Inflammatory macrophage (primary cell): ENCODE measurements around the gene WDR1.

Experiments used
- DNase-seq, 2 donors: peaks; one replicate each; pipeline ENCODE4 v3.0.0-alpha.2; 2020 to 2022

WDR1 gene

DNA sequence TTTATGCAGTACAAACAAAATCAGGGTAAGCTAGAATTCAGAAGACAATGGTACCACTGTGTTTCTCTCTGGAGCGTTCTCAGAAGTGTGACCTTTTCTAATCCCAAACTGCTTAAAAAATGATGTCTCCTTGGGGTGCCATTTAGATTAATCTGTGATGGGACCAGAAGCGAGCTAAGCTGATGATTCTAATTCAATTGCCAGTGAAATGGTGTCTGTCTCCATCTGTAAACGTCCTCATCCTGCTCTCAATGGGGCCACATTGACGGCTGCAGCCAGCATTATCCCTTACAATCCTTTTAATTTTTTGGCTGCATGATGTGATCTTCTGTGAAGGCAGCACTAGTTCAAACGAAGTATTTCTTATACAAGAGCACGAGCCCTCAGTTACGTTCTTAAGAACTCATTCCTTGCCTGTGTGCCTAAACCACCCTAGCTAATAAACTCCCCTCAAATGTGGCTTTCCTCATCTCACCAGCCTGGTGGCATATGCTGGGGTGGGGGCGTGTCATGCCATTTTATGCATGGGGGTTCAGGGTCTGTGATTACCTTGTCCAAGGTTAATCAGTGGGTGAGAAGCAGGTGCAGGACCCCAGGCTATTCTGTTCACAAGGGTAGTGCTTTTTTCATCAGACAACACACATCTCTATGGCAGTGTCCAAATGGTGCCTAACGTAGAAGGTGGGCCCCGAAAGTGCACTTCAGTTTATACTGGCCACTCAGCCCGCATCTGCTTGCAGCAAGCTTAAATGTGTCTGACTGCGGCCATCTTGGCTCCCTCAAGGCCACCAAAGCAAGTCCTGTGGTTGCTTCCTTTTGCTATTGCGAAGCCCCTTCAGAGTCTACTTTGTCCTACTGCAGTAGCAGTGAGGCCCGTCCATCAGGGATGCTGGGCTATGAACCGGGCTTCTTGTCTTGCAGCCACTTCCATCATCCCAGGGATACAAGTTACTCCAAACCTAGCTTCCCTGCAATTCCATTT is 49.6 kb downstream of the WDR1 start:
- no peak for DNase-seq

DNA sequence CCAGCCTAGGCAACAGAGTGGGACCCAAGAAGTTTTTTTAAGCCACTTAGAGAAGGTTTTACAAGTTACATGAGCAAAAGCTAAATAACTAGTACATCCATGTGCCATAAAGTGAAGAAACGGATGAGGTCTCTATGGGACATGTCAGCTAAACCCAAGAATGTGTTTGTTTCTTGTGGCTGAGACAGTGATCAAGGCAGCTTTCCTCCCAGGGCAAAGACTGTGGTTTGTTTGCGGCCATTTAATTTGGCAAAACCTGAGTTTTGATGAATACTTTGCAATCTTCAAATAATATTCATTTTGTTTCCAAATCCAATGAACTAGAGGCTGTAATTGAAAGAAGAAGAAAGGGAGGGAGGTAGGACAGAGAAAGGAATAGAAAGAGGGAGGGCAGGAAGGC is 50.4 kb downstream of the WDR1 start:
- no peak for DNase-seq

DNA sequence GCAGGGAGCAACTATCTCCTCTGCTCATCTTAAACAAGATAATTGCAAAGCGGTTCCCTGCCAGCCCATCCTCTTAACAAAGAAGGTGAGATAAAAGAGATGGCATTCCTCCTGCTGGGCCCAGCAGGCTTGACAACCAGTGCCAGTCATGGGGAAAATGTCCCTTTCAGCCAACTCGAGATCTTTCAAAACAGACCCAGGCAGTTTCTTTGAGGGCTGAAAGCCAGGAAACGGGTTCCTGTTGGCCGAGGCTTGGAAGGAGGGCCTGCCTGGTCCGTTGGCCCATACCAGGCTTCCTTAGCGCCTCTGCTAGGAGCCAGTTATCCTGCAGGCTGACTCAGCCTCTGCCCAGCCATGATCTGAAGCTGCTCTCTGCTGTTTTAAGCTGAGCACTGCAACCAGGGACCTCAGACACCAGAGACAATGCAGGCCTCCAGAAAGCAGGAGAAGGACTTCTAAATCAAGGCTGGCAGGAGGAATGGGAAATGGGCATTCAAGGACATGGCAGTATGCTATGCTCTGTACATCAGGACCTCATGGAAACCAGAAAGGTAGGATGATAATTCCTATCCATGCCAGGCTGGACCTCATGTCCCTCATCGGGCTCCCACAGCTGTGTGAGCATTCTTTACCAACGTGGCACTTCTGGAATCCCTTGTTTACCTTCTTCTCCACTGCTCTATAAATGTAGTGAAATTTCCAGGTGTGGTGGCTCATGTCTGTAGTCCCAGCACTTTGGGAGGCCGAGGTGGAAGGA is 52.9 kb downstream of the WDR1 start:
- peak; percentile 78 for DNase-seq

DNA sequence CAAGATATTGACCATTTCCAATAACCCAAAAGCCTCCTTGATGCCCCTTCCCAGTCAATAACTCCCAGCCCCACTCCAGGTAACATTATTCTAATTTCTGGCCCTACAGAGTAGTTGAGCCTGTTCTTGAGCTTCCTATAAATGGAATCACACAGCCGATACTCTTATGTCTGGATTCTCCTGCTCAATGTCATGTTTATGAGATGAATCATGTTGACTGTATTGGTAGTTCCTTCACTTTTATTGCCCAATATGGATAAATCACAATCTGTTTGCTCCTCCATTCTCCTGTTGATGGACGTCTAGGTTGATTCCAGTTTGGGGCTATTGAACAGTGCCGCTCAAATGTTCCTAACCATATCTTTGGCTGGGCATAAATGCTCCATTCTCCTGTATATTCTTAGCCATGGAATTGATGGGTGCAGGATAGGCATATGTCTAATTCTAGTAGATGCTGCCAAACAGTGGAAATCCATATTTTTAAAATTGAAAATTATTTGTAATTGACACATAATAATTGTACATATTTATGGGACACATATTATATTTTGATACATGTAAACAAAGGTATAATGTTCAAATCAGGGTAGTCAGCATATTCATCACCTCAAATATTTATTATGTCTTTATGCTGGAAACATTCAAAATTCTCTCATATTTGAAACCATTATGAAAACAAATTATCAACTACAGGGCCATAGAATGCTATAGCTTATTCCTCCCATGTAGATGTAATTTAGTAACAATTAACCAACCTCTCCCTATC is 54.8 kb downstream of the WDR1 start:
- DNase-seq, result no peak

DNA sequence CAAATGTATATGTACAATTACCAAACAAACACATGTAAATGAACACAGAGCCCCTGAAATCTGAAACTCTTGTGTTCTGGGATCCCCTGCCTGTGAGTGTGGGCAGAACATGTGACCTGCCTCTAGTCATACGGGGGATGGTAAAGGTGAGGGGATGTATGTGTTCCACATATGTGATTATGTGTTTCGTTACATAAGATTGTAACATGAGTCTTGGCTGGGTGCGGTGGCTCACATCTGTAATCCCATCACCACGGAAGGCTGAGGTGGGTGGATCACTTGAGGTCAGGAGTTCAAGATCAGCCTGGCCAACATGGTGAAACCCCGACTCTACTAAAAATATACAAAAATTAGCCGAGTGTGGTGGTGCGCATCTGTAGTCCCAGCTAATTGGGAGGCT is 58.2 kb downstream of the WDR1 start:
- no peak for DNase-seq

DNA sequence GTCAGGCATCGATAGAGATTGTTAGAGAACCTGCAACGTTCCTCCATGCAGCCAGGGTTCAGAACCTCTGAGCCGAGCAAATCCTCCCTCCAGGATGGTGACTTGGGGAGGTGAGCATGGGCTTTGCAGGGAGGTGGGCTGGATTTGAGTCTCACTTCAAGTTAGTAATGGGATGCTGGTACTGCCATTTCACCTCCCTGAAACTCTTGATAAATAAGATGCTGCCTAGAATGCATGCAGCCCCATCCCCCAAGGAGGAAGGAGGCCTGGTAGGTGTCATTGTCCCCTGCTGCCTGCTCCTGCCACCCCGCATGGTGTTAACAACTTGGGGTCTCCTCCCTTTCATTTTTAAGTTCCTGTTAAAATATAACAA is 59.6 kb downstream of the WDR1 start:
- no peak for DNase-seq

DNA sequence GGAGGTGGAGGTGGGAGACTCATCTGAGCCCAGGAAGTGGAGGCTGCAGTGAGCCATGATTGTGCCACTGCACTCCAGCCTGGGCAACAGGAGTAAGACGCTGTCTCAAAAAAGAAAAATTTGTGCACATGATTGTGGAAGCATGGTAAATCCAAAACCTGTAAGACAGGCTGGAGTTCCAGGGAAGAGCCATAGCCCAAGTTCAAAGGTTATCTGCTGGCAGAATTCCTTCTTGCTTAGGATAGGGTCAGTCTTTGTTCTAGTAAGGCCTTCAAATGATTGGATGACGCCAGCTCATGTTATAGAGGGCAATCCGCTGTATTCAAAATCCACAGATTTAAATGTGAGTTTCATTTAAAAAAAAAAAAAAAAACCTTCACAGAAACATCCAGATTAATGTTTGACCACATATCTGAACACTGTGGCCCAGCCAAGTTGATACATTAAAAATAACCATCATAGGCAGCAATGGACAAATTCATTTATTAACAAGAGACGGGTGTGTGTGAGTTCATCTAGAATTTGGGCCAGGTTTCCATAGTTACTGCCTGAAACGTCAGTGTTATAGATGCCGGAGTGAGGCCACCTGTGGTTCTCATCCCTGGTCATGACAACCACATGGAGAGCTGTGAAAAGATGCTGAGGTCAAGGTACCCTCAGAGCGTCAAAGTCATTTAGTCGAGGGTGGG is 60.1 kb downstream of the WDR1 start:
- DNase-seq, result no peak

DNA sequence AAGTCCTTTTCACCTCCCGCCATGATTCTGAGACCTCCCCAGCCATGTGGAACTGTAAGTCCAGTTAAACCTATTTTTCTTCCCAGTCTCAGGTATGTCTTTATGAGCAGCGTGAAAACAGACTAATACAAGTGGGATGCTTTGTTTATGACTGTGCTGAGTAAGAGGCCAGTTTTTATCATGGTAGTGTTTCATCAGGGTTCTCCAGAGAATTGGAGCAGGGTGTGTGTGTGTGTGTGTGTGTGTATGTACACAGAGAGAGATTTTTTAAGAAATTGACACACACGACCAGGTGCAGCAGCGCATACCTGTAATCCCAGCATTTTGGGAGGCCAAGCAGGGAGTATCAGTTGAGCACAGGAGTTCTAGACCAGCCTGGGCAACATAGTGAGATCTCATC is 60.7 kb downstream of the WDR1 start:
- no peak for DNase-seq

DNA sequence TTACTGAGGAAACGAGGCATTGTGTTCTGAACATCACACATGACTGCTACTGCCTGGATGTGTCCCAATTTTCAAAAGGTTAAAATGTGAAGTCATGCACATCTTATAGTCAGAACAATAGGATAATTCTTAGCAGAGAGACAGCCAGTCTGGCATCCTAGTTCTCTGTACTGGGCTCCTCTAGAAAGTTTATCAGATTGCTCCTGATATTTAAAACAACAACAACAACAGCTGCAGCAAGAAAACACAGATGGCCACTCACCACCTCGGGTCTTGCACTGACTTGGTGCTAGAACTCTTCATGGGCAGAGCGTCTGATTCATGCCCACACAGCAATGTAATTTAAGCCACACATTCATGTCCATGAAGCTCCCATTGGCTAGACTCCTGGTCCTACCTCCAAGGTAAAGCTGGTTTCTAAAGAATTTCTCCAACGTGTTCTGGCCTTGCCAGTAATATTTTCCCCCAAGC is 62.0 kb downstream of the WDR1 start:
- no peak for DNase-seq

DNA sequence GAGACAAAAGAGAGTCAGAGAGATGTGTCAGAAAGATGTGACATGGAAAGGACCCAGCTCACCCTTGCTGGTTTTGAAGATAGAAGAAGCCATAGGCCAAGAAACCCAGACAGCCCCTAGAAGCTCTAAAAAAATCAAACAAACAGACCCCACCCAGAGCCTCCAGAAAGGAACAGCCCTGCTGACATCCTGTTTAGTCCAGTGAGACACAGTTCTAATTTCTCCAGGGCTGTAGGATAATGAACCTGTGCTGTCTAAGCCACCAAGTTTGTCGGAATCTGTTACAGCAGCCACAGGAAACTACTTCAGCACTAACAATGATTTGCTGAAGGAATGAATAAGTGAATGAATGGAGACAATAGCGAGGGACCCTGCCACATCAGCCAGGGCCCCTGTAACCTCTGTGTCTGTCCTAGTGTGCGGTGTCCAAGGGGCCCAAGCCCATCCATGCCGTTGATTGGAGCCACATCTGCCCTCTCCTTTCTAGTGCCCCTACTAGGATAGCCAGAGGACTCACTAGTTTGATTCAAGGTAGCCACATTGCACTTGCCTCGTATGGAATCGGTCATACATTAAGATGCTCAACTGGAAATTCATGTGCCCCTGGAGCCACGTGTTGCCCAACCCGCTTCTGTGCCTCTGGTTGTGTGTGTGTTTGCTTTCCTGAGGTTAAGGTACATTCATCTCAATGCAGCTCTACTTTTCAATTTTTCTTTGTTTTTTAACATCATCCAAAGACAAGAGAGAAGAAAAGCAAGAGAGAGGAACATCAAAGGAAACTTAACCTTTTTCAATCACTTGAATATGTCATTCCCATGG is 62.8 kb downstream of the WDR1 start:
- no peak for DNase-seq

DNA sequence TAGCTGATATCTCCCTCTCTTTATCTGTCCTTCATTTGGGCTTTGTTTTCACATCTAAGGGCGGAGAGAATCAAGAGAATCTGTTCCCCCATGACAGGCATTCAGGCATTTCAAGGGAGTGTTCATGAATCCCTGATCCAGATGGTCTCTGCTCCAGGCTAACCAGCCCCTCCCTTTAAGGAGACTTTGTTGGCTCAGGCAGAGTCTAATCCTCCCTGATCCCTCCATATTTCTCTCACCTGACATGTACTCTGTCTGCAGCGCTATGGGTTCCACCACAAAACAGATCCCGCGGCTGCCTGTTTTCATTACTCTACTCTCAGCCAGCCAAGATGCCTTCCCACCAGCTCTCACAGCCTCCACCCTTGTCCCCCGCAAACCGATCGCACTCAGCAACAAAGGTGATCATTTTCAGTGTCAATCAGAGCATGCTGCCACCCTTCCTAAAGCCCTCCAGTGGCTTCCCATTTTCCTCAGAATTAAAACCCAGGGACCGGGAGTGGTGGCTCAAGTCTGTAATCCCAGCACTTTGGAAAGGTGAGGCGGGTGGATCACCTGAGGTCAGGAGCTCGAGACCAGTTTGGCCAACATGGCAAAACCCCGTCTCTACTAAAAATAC is 65.0 kb downstream of the WDR1 start:
- DNase-seq, result no peak

DNA sequence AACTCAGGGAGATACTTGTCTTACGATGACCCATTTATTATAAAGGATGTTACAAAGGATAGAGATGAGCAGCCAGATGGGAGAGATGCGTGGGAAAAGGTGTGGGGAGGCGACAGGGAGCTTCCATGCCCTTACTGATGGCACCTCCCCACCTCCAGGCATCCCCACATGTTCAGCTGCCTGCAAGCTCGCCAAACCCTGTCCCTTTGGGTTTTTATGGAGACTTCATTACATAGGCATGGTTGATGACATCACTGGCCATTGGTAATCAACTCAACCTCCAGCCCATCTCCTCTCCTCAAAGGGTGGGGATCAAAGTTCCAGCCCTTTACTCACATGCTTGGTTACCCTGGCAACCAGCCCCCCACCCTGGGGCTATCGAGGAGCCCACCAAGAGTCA is 65.9 kb downstream of the WDR1 start:
- DNase-seq, result no peak

DNA sequence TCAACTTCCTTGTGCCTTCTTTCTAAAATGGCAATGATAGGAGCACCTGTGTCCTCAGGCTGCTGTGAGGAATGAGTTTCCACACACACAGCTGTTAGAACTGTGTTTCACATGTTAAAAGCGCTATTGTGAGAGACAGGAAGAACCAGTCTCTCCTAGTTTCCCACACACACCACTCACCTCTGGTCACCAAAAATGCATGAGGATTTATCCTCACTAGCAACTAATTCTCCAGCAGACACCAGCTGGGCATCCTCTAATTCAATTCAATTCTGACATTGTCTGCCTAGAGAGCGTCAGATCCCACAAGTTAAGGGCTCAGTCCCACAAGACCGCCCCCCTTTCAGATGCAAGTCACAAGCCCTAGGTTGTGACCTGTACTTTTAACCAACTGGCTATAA is 66.3 kb downstream of the WDR1 start:
- no peak for DNase-seq

DNA sequence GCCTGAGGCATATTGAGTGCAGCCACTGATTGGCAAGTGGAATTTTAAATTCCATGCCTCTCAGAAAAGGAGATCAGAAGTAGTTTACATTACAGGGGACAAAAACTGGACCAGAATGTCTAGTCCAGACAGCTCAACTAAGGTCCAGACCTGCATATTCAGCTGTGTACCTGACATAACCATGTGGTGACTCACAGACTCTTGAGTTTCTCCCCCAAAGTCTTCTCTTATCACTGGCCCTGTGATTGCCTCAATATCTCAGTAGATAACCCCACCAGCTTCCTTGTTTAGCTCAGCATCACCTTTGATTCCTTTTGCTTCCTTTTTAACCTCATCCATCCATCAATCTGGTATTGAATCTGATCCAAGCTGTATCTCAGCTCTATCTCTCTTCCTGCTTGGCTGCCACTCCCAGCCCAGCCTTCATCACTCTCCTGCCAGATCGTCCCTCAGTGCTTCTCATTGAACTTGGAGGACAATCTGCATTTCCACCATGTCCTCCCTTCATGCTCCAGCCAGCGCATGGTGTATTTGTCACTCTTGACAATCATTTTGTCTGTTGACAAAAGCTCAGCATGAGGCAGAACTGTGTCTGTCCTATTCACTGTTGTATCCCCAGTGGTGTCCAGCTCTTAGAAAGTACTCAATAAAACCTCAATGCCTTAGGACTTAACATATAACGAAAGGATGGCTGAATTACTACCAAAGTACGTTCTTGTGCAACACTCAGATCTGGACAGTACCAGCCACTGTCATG is 67.5 kb downstream of the WDR1 start:
- no peak for DNase-seq

DNA sequence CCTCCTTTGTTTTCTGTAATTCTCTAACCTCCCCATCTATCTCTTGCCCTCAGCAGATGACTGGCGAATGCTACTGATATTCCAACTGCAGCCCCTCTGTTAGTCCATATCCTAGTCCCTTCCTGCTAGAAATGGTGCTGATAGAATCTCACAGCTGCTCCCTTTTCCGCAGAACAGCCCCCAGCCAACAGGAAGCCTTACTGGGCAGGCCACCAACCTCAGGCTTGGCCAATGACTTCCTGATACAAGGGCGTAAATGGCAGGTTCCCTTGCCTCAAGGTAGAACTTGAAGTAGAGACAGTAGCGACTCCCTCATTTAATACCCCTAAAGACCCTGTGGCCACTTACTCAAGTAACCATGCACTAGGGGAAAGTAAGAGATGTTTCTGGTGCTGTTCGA is 68.6 kb downstream of the WDR1 start:
- no peak for DNase-seq

DNA sequence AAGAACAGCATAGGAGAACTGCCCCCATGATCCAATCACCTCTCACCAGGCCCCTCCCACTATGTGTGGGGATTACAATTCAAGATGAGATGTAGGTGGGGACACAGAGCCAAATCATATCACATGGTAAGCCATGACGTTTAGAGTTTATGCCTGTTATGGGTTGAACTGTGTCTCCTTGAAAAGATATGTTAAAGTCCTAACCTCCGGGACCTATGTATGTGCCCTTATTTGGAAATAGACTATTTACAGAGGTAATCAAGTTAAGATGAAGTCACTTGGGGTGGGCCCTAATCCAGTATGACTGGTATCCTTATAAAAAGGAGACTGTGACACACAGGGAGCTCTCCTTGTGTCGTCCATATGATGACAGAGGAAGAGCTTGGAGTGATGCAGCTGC is 70.1 kb downstream of the WDR1 start:
- DNase-seq, result no peak

DNA sequence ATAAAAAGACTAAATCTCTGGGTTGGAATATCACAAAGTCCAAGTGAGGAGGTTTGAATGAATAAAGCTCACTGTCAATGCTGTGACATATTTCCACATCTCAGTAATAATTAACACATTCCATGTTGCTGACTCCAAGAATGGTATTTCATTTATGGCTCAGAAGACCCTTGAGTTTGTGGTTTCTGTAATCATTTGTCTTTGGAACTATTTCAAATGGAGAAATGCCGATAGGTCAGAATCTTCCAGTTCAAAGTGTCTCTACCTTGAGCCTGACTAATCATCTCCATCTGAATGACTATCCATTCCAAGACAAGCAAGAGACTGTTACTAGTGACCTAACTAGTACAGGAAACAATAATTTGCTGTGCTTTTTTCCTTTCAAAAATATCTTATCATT is 71.1 kb downstream of the WDR1 start:
- DNase-seq, result no peak

DNA sequence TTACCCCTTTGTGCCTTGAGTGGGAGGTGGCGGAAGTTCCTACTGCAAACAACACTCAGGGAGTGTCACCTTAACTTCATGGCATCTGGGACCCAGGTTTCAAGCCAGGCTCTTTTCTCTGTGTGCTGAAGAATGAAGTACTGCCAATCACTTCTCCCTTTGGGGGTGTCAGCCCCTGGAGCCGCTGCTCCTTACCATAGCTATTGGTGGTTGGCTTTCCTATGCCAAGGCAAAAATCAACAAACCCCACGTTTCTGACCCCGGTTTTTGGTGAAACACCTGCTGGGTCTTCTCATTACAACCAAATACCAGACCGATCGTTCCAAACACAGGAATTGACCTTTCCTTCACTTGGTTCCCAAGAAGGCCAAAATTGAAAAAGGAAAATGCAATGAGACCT is 75.6 kb downstream of the WDR1 start:
- no peak for DNase-seq

DNA sequence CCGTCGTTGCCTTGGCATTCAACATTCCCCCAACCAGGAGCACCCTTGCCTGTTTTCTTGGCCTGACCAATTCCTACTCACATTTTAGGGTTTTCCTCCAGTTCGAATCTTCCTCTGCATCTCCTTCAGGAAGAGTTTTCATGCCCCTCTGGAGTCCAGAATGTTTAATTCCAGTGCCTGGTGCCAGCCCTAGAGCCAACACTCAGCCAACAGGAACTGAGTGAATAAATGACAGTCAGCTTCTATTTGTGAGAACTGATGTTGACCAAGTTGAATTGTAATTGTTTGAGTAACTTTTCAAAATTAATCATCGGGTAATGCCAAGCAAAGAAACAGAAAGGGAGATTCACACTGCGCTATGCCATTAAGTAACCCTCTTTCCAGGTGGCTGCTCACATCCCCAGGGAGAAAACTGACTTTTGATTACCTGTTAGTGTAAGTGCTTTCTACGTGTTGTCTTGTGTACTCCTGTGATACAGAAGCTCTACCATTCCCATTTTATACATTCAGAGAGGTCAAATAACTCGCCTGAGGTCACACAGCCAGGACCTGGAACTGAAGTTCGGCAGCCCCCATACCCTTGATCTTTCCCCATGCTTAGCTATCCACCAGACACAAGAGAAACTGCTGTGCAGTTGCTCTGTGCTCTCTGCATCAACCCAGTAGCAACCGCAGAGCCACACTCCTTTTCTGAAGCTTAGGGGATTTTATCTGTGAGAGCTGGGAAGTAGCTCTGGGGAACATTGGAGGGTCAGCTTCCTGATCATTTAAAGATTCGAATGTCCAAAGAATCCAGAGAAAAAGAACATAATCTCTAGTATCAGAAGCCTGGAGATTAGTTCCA is 76.3 kb downstream of the WDR1 start:
- no peak for DNase-seq
